Stimulated activated CD8-positive, alpha-beta memory T cell treated with anti-CD3 and anti-CD28 coated beads, Interleukin-4, amount 100 ng/mL, for 1 hour (primary cell): ENCODE measurements around the gene LRIT1.
A peak's percentile ranks its signal among the peaks of the same experiment; 100 is the strongest.

Experiments used
- DNase-seq, 2 donors: peaks; one replicate each; pipeline ENCODE4 v3.0.0-alpha.2; 2020; ENCODE audit warnings: low read depth in 2 of 2, low spot score in 1 of 2

The LRIT1 gene

DNA sequence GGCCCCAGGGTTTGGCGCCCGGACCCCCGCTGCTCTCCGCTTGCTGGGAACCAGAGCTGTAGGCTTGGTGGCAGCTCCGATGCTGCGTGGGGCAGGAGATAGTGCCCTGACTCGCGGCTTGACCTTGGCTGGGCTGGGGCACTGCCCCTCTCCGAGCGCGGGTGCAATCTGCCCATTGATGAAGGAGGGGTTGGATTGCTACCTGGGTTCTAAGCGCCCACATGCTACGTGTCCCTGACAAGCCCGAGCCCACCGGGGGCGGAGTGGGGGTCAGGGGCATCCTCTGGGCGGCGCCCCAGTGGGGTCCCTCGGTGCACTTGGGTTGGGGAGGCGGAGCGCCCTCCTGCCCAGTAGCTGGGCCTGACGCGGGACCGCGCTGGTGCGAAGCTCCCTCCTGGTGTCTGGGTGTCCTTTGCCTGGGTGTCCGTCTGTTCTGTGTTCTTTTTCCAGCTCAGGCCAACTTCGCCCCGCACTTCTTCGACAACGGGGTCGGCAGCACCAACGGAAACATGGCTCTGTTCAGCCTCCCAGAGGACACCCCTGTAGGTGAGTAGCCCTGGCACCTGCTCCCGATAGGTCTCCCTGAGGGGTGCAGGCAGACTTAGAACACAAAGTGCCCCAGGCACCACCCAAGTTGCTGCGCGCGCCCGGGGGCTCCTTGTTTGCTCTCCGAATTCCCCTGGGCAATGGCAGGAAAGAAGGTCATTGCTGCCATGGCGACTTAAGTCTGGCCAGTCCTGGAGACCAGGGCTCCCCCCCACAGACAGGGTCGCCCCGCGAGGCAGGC is 46.1 kb downstream of the LRIT1 start:
- DNase-seq: no peak

DNA sequence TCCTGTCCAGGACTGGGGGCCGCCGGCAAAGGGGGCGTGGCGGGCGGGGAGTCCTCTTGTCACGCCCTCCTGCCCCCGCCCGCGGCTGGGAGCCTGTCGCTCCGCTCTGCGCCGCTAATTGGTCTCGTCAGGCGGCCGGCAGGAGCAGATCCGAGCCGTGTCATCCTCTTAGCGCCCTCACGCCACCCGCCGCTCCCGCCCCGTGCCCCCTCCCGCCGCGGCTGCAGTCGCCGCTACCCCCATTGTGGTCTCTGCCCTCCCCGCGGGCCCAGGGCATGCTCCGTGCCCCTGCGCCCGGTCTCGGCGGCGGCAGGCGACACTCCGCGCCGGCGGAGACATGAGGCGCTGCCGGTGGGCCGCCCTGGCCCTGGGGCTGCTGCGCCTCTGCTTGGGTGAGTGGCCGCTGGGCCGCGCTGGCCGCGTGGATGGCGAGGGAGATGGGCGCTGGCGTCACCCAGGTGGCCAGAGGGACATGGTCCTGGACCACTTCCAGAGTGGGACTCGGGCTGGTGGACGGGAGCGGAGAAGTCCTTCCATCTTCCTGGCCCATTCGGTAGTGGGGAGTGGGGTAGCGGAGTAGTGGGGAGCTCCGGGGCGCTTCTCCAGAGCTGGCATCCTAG is 46.8 kb downstream of the LRIT1 start, which contains the start of gene CDHR1:
Gene CDHR1, plus strand, starts transcription at position 114 of the 620 bp plus-strand sequence. Its CDS starts 224 bp downstream, at position 338.
- peak; percentile 20 to 24 for DNase-seq

DNA sequence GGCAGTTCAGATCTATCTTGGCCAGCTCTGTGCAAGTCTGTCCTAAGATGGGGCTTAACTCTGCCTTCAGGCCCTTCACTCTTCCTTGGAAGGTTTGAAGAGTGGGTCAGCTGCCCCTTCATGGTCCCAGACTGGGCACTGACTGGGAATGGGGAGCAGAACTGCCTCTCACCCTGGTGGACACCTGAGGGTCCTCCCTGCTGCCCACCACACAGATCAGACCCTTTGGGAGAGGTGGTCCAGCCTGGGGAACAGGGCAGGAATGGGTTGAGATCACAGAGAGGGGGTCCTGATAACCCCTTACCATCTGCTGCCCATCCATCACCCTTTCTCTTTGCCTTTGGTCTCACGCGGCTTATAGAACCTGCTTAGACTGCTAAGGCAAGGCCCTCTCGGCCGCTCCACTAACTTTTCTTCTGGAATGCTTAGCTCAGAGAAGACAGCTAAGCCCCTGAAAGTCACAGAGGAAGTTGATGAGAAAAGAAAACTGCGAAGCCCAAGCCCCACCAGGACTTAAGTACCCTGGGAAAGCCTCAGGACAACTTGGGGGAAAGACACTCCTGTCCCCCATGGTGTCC is 47.4 kb downstream of the LRIT1 start:
- DNase-seq: no peak

DNA sequence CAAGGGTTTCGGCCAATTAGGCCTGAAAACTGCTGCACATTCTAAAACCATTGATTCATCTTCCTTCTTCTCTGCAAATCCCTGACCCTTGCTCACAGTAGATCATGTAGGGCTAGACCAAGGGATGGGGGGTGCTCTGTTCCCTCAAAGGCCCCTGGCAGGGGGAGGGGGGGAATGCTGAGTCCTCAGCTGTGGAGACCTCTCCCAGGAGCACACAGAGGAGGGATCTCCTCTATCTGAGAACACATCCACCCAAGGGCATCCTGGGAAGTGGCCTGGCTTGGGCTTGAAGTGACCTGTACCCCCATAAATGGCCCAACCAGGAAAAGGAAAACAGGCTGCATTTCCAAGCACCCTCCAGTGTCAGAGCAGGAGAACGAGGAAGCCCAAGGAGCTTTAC is 48.0 kb downstream of the LRIT1 start:
- no peak for DNase-seq

DNA sequence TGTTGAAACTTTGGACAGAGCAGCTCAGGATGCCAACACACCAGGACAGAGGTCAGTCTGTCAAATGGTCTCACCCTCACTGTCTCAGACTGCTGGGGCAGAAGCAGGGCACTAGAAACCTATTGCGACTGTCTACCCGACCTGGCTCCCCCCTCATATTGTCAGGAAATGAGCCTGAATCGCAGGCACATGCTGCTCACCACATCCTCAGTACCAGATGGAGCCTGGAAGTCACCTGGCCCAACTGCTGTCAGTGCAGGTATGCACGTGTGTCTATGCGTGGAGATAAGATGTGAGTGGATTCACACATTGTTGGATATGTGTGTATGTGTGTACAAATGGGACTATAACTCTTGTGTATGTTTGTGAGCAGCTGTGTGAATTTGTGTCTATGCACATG is 50.2 kb downstream of the LRIT1 start:
- DNase-seq: no peak

DNA sequence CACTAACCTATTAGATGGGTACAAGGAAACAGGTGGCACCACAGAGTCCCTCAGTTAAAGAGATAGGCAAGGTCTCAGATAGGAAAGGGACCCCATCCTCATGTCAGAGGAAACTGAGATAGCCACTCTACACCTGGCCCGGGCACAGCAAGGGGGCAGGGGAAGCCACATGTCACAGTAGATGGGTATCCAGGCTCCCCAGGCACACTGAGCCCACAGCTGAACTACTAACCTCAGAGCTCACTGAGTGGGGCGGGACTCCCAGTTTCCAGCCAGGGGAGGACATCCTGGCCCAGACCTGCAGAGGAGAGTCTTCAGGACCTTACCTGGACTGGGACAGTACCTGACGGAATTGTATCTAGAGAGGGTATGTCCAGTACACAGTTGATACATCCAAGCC is 50.7 kb downstream of the LRIT1 start:
- DNase-seq: no peak

DNA sequence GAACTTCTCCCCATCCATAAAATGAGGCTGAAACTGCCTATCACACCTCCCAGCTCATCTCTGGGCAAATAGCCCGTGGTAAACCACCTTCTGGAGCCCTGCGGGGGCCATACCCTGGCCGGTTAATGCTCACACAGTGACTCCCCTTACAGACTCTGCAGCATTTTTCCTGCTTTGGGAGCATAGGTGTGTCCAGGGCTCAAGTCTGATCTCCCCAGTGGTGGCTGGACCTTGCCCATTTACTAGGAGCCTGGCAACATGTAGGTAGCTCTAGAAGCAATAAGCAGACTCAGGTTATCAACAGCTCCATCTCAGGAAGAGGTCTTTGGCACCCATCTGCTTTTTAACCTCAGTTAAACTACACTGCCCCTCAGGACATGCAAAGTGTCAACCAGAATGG is 52.5 kb downstream of the LRIT1 start:
- DNase-seq: no peak

DNA sequence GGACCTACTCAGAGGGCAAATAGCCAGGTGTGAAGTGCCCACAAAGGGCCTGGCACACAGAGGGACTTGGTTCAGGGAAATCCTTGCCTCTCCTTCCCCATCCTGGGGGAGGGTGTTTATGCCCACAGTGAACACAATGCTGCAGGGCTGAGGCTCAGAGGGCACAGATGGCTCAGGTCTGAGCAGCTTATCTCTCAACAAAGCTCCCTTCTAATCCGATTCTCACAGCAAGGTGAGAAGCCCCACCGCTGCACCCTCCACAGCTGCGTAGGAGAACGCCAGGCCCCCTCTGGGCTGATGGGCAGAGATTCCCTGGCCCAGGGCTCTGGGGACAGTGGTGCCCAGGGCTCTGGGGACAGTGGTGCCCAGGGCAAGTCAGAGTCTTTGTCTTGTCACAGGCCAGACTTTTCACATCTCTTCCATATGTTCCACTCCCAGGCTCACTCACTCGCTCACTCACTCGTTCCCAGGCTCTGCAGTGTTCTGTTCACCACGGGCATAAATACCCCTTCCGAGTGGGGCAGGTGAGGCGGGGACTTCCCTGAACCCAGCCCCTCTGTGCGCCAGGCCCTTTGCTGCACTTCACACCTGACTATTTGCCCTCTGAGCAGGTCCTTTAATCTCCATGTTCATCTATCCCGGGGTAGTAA is 55.7 kb downstream of the LRIT1 start:
- no peak for DNase-seq

DNA sequence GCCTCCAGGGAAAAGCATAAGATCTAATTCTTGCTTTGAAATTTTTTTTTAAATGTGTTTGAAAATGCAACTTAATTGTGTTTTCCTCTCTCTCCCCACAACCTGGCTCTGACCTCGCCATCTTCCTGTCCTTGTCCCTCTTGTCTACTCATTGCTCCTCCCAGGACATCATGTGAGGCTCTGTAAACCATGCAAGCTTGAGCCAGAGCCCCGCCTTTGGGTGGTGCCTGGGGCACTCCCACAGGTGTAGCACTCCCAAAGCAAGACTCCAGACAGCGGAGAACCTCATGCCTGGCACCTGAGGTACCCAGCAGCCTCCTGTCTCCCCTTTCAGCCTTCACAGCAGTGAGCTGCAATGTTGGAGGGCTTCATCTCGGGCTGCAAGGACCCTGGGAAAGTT is 56.8 kb downstream of the LRIT1 start:
- DNase-seq: no peak

DNA sequence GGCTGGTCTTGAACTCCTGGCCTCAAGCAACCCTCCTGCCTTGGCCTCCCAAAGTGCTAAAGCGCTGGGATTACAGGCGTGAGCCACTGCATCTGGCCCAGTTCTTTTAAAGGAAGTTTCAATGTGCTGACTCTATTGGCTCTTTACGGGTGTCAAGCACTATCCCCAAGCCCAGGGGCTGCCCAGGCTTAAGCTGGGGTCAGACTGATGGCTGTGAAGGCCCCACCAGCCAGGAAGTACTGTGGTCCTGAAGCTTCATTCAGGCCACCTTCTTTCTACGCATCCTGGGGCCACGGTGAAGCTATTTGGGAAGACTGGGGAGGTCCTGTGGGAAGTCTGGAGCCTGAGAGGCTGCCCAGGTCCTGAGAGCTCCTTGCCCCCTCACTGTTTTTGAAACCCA is 59.7 kb downstream of the LRIT1 start:
- DNase-seq: no peak
